SJSA1 (cell line): Measurements from ENCODE around the gene BOD1L2. TPM values are rescaled to one million over a fixed set of nuclear protein-coding genes. Genes with fewer than 3 reads are reported as not detected.

ENCODE experiments used
- DNase-seq, 2 experiments: peaks; one replicate each; pipeline ENCODE4 v3.0.0-alpha.2; 2015 to 2020; ENCODE audit warnings: low spot score in 2 of 2, low read depth in 1 of 2
- H3K27ac ChIP-seq: fragments of 250-450 bp; sonication (Bioruptor Pico); 2 replicates; pipeline ENCODE4 v1.5.1; 2020; ENCODE audit warnings: mild to moderate bottlenecking, moderate library complexity
- H3K27me3 ChIP-seq: fragments of 250-450 bp; sonication (Bioruptor Pico); replicated peaks from 2 replicates; pipeline ENCODE4 v1.5.1; 2020; ENCODE audit warnings: mild to moderate bottlenecking, moderate library complexity
- H3K36me3 ChIP-seq: fragments of 250-450 bp; sonication (Bioruptor Pico); 2 replicates; pipeline ENCODE4 v1.5.1; 2020; ENCODE audit warnings: mild to moderate bottlenecking
- H3K4me1 ChIP-seq: fragments of 250-450 bp; sonication (Bioruptor Pico); replicated peaks from 2 replicates; pipeline ENCODE4 v1.6.1; 2021; ENCODE audit warnings: mild to moderate bottlenecking
- H3K4me3 ChIP-seq: fragments of 250-450 bp; sonication (Bioruptor Pico); 2 replicates; pipeline ENCODE4 v1.5.1; 2020; ENCODE audit warnings: mild to moderate bottlenecking
- H3K9me3 ChIP-seq: fragments of 250-450 bp; sonication (Bioruptor Pico); replicated peaks from 2 replicates; pipeline ENCODE4 v1.5.1; 2020; ENCODE audit warnings: mild to moderate bottlenecking
- total RNA-seq: library from RNA; depleted of rRNA; stranded (reverse); fragments of >200 nt; shearing (Covaris generic); gene quantifications from 2 replicates; pipeline ENCODE4 v1.2.3, GENCODE V29; 2014

Gene BOD1L2
- total RNA-seq, 1 experiment from 2014 or later, result not detected

- Histone ChIP-seq H3K27ac (no peak overlapping the region), H3K27me3 (peaks cover 2% of the 10 kb centered on the region; the same call in 1 of the 2 replicates), H3K4me3 (no peak overlapping the region), H3K4me1 (no peaks in the 10 kb centered on the region), H3K36me3 (no peaks in the 10 kb centered on the region), H3K9me3 (no peaks in the 10 kb centered on the region)
- DNase-seq, result no peak
These were observed 11.2 kb upstream of the BOD1L2 start for GRCh38 chr18:57135699-57136098.

GRCh38 chr18:57137847-57138246, 9.0 kb upstream of the BOD1L2 start:
- H3K4me1 ChIP-seq, result no peaks in the 10 kb centered on the region
- H3K27ac ChIP-seq, result no peak overlapping the region
- peaks cover 2% of the 10 kb centered on the region; the same call in 1 of the 2 replicates for H3K27me3 ChIP-seq
- H3K9me3 ChIP-seq, result no peaks in the 10 kb centered on the region
- no peak for DNase-seq
- no peak overlapping the region for H3K4me3 ChIP-seq
- H3K36me3 ChIP-seq, result no peaks in the 10 kb centered on the region

GRCh38 chr18:57141208-57142129, 5.4 kb upstream of the BOD1L2 start:
- Histone ChIP-seq H3K27ac (no peak overlapping the region), H3K9me3 (no peaks in the 10 kb centered on the region), H3K4me3 (no peak overlapping the region), H3K27me3 (no peaks in the 10 kb centered on the region; the same call in 1 of the 2 replicates), H3K4me1 (no peaks in the 10 kb centered on the region), H3K36me3 (no peaks in the 10 kb centered on the region)
- DNase-seq, result no peak

- H3K27ac ChIP-seq, result no peak overlapping the region
- H3K4me3 ChIP-seq, result no peak overlapping the region
- no peaks in the 10 kb centered on the region for H3K4me1 ChIP-seq
- H3K9me3 ChIP-seq, result no peaks in the 10 kb centered on the region
- no peaks in the 10 kb centered on the region for H3K36me3 ChIP-seq
- no peaks in the 10 kb centered on the region; the same call in 1 of the 2 replicates for H3K27me3 ChIP-seq
- no peak for DNase-seq
These were observed 4.6 kb upstream of the BOD1L2 start for GRCh38 chr18:57142324-57142723.

GRCh38 chr18:57143265-57143664, 3.6 kb upstream of the BOD1L2 start:
- Histone ChIP-seq H3K36me3 (no peaks in the 10 kb centered on the region), H3K27ac (no peak overlapping the region), H3K4me3 (no peak overlapping the region), H3K9me3 (no peaks in the 10 kb centered on the region), H3K27me3 (no peaks in the 10 kb centered on the region), H3K4me1 (no peaks in the 10 kb centered on the region)
- DNase-seq, result no peak

GRCh38 chr18:57148263-57148662, 1.4 kb downstream of the BOD1L2 start:
- H3K4me3 ChIP-seq, result no peak overlapping the region
- no peaks in the 10 kb centered on the region for H3K36me3 ChIP-seq
- peaks cover 8% of the 10 kb centered on the region; the same call in 1 of the 2 replicates for H3K27me3 ChIP-seq
- H3K9me3 ChIP-seq, result no peaks in the 10 kb centered on the region; the same call in 1 of the 2 replicates
- no peaks in the 10 kb centered on the region for H3K4me1 ChIP-seq
- H3K27ac ChIP-seq, result no peak overlapping the region
- DNase-seq, result no peak

- Histone ChIP-seq H3K9me3 (no peaks in the 10 kb centered on the region; the same call in 1 of the 2 replicates), H3K4me3 (no peak overlapping the region), H3K27ac (no peak overlapping the region), H3K27me3 (peaks cover 8% of the 10 kb centered on the region; the same call in 1 of the 2 replicates), H3K36me3 (no peaks in the 10 kb centered on the region), H3K4me1 (no peaks in the 10 kb centered on the region)
- DNase-seq, result no peak
These were observed 2.2 kb downstream of the BOD1L2 start for GRCh38 chr18:57149051-57149450.

- H3K27me3 ChIP-seq, result peaks cover 8% of the 10 kb centered on the region; the same call in 1 of the 2 replicates
- no peaks in the 10 kb centered on the region for H3K4me1 ChIP-seq
- H3K27ac ChIP-seq, result no peak overlapping the region
- H3K9me3 ChIP-seq, result no peaks in the 10 kb centered on the region; the same call in 1 of the 2 replicates
- no peaks in the 10 kb centered on the region for H3K36me3 ChIP-seq
- H3K4me3 ChIP-seq, result no peak overlapping the region
- DNase-seq, result no peak
These were observed 2.6 kb downstream of the BOD1L2 start for GRCh38 chr18:57149531-57149930.

- no peaks in the 10 kb centered on the region; the same call in 1 of the 2 replicates for H3K9me3 ChIP-seq
- no peak overlapping the region for H3K27ac ChIP-seq
- no peak for DNase-seq
- H3K36me3 ChIP-seq, result no peaks in the 10 kb centered on the region
- H3K4me1 ChIP-seq, result no peaks in the 10 kb centered on the region
- H3K27me3 ChIP-seq, result peaks cover 8% of the 10 kb centered on the region; the same call in 1 of the 2 replicates
- no peak overlapping the region for H3K4me3 ChIP-seq
These were observed 3.2 kb downstream of the BOD1L2 start for GRCh38 chr18:57150081-57150480.

GRCh38 chr18:57150828-57151227, 3.9 kb downstream of the BOD1L2 start:
- DNase-seq, result no peak
- no peaks in the 10 kb centered on the region for H3K36me3 ChIP-seq
- H3K4me1 ChIP-seq, result no peaks in the 10 kb centered on the region
- peaks cover 14% of the 10 kb centered on the region; the same call in 1 of the 2 replicates for H3K27me3 ChIP-seq
- no peaks in the 10 kb centered on the region; the same call in 1 of the 2 replicates for H3K9me3 ChIP-seq
- H3K27ac ChIP-seq, result no peak overlapping the region
- H3K4me3 ChIP-seq, result no peak overlapping the region

GRCh38 chr18:57154191-57154830, 7.4 kb downstream of the BOD1L2 start:
- H3K36me3 ChIP-seq, result no peaks in the 10 kb centered on the region
- DNase-seq, result no peak
- no peaks in the 10 kb centered on the region; the same call in 1 of the 2 replicates for H3K9me3 ChIP-seq
- peaks cover 16% of the 10 kb centered on the region; the same call in 1 of the 2 replicates for H3K27me3 ChIP-seq
- no peak overlapping the region for H3K27ac ChIP-seq
- no peaks in the 10 kb centered on the region for H3K4me1 ChIP-seq
- H3K4me3 ChIP-seq, result no peak overlapping the region

- Histone ChIP-seq H3K27me3 (peaks cover 3% of the 10 kb centered on the region; the same call in 1 of the 2 replicates), H3K4me1 (no peaks in the 10 kb centered on the region), H3K9me3 (no peaks in the 10 kb centered on the region), H3K4me3 (no peak overlapping the region), H3K36me3 (no peaks in the 10 kb centered on the region), H3K27ac (no peak overlapping the region)
- DNase-seq, result no peak
These were observed 17.5 kb downstream of the BOD1L2 start for GRCh38 chr18:57164401-57164800.

- DNase-seq, result no peak
- Histone ChIP-seq H3K36me3 (no peaks in the 10 kb centered on the region), H3K4me1 (no peaks in the 10 kb centered on the region), H3K4me3 (no peak overlapping the region), H3K27ac (no peak overlapping the region), H3K27me3 (no peaks in the 10 kb centered on the region; the same call in 1 of the 2 replicates), H3K9me3 (no peaks in the 10 kb centered on the region)
These were observed 20.9 kb downstream of the BOD1L2 start for GRCh38 chr18:57167617-57168308.
